AG09309 (cell line): Measurements from ENCODE around the gene CELSR1.

Experiments
- DNase-seq: peaks from one replicate; pipeline ENCODE4 v3.0.0-alpha.2; 2010; ENCODE audit warnings: low read depth
- H3K4me3 ChIP-seq: 2 replicates; pipeline ENCODE4 v1.5.1; 2011; ENCODE audit warnings: mild to moderate bottlenecking, low read depth, low read length, moderate library complexity; ENCODE audit not compliant: control insufficient read depth
- TF ChIP-seq, protein P1 (sequence below): IDR thresholded peaks from 2 replicates; pipeline ENCODE4 v1.5.1; 2011; ENCODE audit warnings: mild to moderate bottlenecking, low read depth, low read length, inconsistent platforms; ENCODE audit not compliant: insufficient read depth, control insufficient read depth; ENCODE audit errors: missing control alignments

CELSR1 gene

DNA sequence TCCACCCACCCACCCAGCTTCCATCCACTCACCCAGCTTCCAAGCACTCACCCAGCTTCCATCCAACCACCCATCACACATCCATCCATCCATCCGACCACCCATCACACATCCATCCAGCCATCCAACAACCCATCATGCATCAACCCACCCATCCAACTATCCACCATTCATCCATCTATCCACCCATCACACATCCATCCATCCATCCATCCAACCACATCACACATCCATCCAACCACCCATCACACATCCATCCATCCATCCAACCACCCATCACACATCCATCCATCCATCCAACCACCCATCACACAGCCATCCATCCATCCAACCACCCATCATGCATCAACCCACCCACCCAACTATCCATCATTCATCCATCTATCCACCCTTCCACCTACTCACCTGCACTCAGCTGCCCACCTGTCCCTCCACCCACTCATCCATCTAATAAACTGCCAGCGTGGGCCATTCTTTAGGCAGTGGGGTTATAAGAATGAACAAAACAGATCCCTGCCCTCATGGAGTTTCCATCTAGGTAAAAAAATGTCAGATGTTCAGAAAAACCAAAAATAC, 88.2 kb downstream of the CELSR1 start:
- no peak for DNase-seq
- H3K4me3 ChIP-seq, result no peak overlapping the region
- TF ChIP-seq, protein P1, sequence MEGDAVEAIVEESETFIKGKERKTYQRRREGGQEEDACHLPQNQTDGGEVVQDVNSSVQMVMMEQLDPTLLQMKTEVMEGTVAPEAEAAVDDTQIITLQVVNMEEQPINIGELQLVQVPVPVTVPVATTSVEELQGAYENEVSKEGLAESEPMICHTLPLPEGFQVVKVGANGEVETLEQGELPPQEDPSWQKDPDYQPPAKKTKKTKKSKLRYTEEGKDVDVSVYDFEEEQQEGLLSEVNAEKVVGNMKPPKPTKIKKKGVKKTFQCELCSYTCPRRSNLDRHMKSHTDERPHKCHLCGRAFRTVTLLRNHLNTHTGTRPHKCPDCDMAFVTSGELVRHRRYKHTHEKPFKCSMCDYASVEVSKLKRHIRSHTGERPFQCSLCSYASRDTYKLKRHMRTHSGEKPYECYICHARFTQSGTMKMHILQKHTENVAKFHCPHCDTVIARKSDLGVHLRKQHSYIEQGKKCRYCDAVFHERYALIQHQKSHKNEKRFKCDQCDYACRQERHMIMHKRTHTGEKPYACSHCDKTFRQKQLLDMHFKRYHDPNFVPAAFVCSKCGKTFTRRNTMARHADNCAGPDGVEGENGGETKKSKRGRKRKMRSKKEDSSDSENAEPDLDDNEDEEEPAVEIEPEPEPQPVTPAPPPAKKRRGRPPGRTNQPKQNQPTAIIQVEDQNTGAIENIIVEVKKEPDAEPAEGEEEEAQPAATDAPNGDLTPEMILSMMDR, result no peak

DNA sequence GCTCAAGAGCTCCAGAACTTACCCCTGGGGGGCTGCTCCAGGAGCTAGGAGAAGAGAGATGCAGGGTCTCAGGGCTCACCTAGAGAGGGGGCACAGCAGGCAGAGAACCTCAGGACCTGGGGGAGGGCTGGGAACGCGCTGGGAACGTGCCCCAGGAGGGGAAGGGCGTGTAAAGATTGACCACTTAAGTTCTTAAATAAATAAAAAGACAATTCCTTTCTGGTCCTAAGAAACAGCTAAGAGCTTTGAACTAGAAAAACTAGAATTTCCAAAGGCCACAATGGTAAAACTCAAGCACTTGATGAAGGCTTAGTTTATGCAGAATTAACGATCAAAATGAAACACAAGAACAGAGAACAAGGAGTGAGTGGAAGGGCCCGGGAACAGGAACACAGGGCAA, 89.1 kb downstream of the CELSR1 start:
- DNase-seq, result no peak
- TF ChIP-seq, protein P1, result no peak
- no peak overlapping the region for H3K4me3 ChIP-seq

DNA sequence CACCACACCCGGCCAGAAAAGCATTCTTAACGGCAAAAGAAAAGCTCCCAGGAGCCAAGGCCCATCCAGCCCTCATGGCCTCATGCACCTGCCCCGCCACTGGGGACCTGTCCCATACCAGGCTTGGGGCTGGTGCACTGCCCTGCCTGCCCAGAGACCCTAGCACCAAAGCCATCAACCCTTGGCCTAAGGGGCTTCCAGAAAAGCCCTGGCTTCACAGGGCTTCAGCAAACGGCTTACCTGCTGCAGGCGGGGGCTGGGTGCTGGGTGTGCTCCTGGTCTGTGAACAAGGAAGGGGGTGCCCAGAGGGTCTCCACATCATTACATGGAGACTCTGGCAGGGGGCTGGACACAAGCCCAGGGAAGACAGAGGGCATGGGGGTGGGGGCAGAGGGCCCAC, 89.5 kb downstream of the CELSR1 start:
- DNase-seq, result no peak
- no peak overlapping the region for H3K4me3 ChIP-seq
- TF ChIP-seq, protein P1, result no peak

DNA sequence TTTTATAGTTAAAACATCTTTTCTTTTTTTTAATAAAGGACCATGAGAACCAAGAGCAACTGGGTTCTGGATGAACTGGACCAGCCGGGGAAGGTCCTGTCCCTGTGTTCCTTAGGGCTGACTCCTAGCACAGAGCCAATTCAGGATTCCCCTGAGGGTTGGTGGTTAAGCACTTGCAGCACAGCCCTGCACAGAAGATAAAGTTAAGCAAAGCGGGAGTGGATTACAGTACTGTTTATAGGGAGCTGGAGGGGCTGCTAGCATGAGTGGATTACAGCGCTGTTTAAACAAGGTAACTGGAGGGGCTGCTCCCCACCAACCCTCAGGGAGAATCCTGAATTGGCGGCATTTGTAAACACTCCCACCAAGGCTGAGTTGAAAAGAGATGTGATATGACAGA, 90.6 kb downstream of the CELSR1 start:
- no peak overlapping the region for H3K4me3 ChIP-seq
- TF ChIP-seq, protein P1, result no peak
- no peak for DNase-seq

DNA sequence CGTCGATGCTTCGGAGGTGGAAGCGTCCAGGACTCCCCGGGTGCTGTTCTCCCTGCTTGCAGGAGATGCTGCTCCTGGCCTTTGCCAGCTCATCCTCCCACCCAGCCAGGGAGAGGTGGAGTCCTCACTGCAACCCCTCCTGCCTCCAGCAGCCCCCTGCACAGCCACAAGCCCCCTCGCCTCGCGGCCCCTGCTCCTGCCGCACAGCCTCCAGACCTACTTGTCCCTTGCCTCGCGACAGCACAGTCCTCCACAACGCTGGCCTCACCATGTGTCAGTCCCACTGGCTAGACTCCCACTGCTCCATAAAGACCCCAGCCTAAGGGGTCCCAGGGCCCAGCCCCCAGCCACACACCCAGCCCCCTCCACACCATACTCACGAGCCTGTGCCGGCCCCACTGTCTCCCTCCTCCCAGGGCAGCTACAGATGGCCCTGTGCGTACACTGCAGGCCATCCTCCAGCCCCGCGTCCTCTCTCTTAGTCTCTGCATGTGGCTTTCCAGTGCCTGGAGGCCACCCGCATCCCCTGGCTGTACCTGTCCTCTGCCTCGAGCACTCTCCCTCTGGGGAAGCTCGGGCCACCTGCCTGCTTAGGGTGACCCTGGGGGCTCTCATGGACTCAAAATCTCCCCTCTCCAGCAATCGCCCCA, 91.5 kb downstream of the CELSR1 start:
- TF ChIP-seq, protein P1, result no peak
- no peak for DNase-seq
- H3K4me3 ChIP-seq, result no peak overlapping the region

DNA sequence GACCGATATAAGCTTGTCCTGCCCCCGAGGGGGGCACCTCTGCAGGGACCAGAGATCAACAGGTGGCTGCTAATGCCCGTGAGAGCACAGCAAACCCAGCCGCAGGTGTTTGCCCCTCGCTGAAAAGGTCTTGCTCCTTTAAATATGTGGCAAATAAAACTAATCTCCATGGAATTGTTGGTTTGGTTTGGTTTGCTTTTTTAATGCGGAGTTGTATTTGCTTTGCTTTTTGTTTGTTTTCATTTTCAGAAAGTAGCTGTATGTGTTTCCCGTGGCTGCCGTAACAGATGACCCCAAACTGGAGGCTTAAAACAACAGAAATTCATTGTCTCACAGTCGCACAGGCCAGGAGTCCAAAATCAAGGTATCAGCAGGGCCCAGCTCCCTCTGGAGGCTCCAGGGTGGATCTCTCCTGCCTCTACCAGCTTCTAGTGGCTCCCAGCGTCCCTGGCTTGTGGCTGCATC, 93.0 kb downstream of the CELSR1 start:
- TF ChIP-seq, protein P1, result no peak
- H3K4me3 ChIP-seq, result no peak overlapping the region
- DNase-seq, result no peak

DNA sequence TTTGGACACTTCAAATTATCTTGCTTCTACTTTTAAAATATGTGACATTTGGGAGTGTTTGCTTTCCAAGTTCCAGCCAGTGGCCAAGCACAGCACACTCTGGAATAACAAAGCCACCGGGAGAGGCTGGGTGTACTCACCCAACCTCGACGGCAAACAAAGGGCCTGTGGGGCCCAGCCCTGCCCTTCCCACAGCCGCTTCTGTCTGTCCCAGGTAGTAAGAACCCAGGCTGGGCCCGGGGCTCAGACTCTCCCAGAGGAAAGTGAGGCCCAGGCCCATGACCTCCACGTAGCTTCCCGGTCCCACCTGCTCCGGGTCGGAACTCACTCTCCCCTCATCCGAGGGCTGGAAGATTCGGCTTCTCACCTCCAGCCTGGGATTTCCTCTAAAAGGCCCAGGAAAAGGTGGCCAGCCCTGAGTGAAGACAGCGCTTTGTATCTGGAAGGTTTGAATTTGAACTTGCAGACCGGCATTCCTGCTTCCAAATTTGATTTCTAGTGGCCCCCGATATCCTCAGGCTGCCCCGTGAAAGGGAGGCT, 93.5 kb downstream of the CELSR1 start:
- TF ChIP-seq, protein P1, result no peak
- DNase-seq, result no peak
- H3K4me3 ChIP-seq, result no peak overlapping the region
